Colonic mucosa (tissue), 4 donors: ENCODE measurements around the gene GRID1. TPM values are rescaled to one million over a fixed set of nuclear protein-coding genes. Genes with fewer than 3 reads are reported as not detected.

Experiments
- DNase-seq: peaks from one replicate; pipeline ENCODE4 v3.0.0-alpha.2; 2020
- H3K27ac ChIP-seq: fragments of 200-600 bp; one replicate; pipeline ENCODE4 v1.8.0; 2021
- H3K27me3 ChIP-seq: fragments of 200-600 bp; one replicate; pipeline ENCODE4 v1.8.0; 2021
- H3K36me3 ChIP-seq: fragments of 200-600 bp; one replicate; pipeline ENCODE4 v1.8.0; 2021
- H3K4me1 ChIP-seq: fragments of 200-600 bp; one replicate; pipeline ENCODE4 v1.8.0; 2021; ENCODE audit warnings: mild to moderate bottlenecking
- H3K4me3 ChIP-seq: fragments of 200-600 bp; one replicate; pipeline ENCODE4 v1.8.0; 2021
- H3K9ac ChIP-seq, 2 donors: one replicate each; pipeline ENCODE4 v1.7.0; 2013; ENCODE audit warnings: control low read depth in 2 of 2, low read depth in 2 of 2, low read length in 2 of 2
- H3K9me3 ChIP-seq: fragments of 200-600 bp; one replicate; pipeline ENCODE4 v1.8.0; 2021
- CTCF ChIP-seq: fragments of 200-600 bp; IDR thresholded peaks from one replicate; pipeline ENCODE4 v1.8.0; 2022; ENCODE audit warnings: antibody characterized with exemption, mild to moderate bottlenecking
- intact Hi-C: fragments of 100-400 bp; cut with DNase I; formaldehyde crosslinking; loops from one replicate; pipeline ENCODE4 v1.14.1; 2022
- total RNA-seq, 2 donors: library from RNA; stranded (reverse); fragmentation: NEBNext Ultra II Directional in 1 of 2; extraction: Animal tissue kit (Norgen Biotek cat#: 25700) in 1 of 2; gene quantifications; one replicate each; pipeline ENCODE4 v1.2.1, GENCODE V29; 2021
- donor health status: healthy.
- donor health status: DM: no; HTN: no; CAD: no.
- donor health status: DM: no; HTN: no; CAD: no.

GRID1 gene
- total RNA-seq, 2 donors from 2014 or later = 0.30 to 0.37 TPM

- H3K9ac ChIP-seq = no peak overlapping the region
- no peaks in the 10 kb centered on the region for H3K9me3 ChIP-seq
- no peaks in the 10 kb centered on the region for H3K36me3 ChIP-seq
- DNase-seq = no peak
- no peak overlapping the region for H3K27ac ChIP-seq
- intact Hi-C loops = no loop called here
- H3K4me3 ChIP-seq = no peak overlapping the region
- no peaks in the 10 kb centered on the region for H3K27me3 ChIP-seq
- no peak for TF ChIP-seq CTCF
- H3K4me1 ChIP-seq = no peaks in the 10 kb centered on the region
These were observed 342.1 kb downstream of the GRID1 start for GRCh38 chr10:86024281-86025041.

GRCh38 chr10:86023931-86024280 lies 342.7 kb downstream of the GRID1 start:
- H3K27me3 ChIP-seq = no peaks in the 10 kb centered on the region
- no peak for TF ChIP-seq CTCF
- DNase-seq = no peak
- no peak overlapping the region for H3K27ac ChIP-seq
- H3K36me3 ChIP-seq = no peaks in the 10 kb centered on the region
- H3K4me1 ChIP-seq = no peaks in the 10 kb centered on the region
- no peak overlapping the region for H3K4me3 ChIP-seq
- intact Hi-C loops = no loop called here
- no peaks in the 10 kb centered on the region for H3K9me3 ChIP-seq
- H3K9ac ChIP-seq = no peak overlapping the region

GRCh38 chr10:86023336-86023735 lies 343.3 kb downstream of the GRID1 start:
- Histone ChIP-seq H3K9me3 (no peaks in the 10 kb centered on the region), H3K27ac (no peak overlapping the region), H3K36me3 (no peaks in the 10 kb centered on the region), H3K4me3 (no peak overlapping the region), H3K27me3 (no peaks in the 10 kb centered on the region), H3K9ac (no peak overlapping the region), H3K4me1 (no peaks in the 10 kb centered on the region)
- no peak for DNase-seq
- no peak for TF ChIP-seq CTCF
- intact Hi-C loops = no loop called here

DNA sequence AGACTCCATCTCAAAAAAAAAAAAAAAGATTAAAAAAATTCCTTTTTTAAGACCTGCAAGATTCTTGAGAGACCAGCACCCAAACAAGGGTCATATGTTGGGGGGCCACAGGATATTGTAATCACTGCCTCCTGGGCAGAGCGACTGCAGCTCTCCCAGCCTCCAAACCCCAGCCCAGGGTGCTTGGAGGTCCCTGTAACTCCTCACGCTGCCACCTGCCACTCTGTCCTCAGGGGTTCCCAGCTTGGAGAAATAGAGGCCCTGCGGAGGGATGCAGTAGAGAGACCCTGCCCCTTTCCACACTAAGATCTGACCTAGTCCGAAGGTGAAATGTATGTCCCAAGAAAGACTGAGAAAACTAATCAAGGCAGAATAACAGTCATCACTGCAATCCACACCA lies 343.7 kb downstream of the GRID1 start:
- TF ChIP-seq CTCF = no peak
- no peak for DNase-seq
- no peaks in the 10 kb centered on the region for H3K4me1 ChIP-seq
- no peaks in the 10 kb centered on the region for H3K36me3 ChIP-seq
- no peaks in the 10 kb centered on the region for H3K27me3 ChIP-seq
- no peak overlapping the region for H3K4me3 ChIP-seq
- H3K9me3 ChIP-seq = no peaks in the 10 kb centered on the region
- no peak overlapping the region for H3K9ac ChIP-seq
- intact Hi-C loops = no loop called here
- H3K27ac ChIP-seq = no peak overlapping the region

DNA sequence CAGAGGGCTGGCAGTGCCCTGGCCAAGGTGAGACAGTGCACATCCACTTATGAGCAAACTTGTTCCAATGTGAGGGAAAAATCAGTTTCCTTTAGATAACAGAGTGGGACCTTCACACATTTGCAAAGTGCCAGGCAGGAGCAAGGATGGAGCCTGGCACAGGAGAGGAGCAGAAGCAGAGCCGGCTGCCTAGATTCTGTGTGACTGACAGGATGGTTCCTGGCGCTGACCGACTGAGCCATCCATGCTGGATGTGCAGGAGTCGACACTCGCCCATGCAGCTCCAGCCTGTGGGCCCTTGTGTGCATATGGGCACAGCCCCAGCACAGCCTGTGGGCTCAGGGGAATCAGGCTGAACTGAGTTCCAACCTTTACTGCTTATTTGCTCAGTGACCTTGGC lies 346.5 kb downstream of the GRID1 start:
- no peak for TF ChIP-seq CTCF

More for the DNA sequence above, 346.5 kb downstream of the GRID1 start:
- Histone ChIP-seq H3K4me1 (no peaks in the 10 kb centered on the region), H3K9ac (no peak overlapping the region), H3K36me3 (no peaks in the 10 kb centered on the region), H3K27me3 (no peaks in the 10 kb centered on the region), H3K9me3 (no peaks in the 10 kb centered on the region), H3K4me3 (no peak overlapping the region), H3K27ac (no peak overlapping the region)
- no peak for DNase-seq
- intact Hi-C loops = no loop called here
